ENCODE data around the gene WDR37.

- TF ChIP-seq CTCF (tag by site-specific recombination; IDR thresholded peaks at IDR 0.05): no peak
- TF ChIP-seq ZNF558 (tag by site-specific recombination; IDR thresholded peaks at IDR 0.05): no peak
- TF ChIP-seq ZNF274 (IDR thresholded peaks at IDR 0.05; ENCODE audit: low read length): no peak
- TF ChIP-seq ZNF274 (tag by site-specific recombination; IDR thresholded peaks at IDR 0.05; ENCODE audit: borderline replicate concordance): no peak
- no peak for TF ChIP-seq ZSCAN18 (tag by site-specific recombination; IDR thresholded peaks at IDR 0.05)
- TF ChIP-seq ZNF747 (tag by site-specific recombination; IDR thresholded peaks at IDR 0.05): no peak
- TF ChIP-seq MZF1 (tag by site-specific recombination; IDR thresholded peaks at IDR 0.05; ENCODE audit: borderline replicate concordance): no peak
Observed at GRCh38 chr10:1044146-1044545, 12.0 kb upstream of the WDR37 start.

Data from HEK293 (cell line).